ENCODE results near the gene DAGLB. TPM values are rescaled to one million over a fixed set of nuclear protein-coding genes. Genes with fewer than 3 reads are reported as not detected.
"Not testable (repeated sequence)": the region's sequence is repeated elsewhere in the genome, so short reads cannot be mapped to it uniquely, and the experiment has no call there.

The DAGLB gene
- total and polyA plus RNA-seq, 9 donors = 10.1 to 14.0 (median 10.9) TPM

DNA sequence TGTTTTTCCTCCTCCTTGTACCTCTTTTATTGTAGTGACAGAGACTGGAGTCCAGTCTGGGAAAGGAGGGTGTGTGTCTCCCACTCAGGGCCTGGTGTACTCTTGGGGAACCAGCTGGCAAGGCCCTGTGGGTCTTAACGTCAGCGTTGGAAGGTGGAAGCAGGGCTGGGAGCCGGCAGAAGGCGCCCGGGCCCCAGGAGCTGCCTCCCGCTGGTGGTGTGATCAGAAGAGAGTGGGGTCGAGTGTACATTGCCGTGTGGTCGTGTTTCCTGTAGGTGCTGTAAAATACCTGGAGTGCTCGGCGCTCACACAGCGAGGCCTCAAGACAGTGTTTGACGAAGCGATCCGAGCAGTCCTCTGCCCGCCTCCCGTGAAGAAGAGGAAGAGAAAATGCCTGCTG is 45.7 kb downstream of the DAGLB start:
- Histone ChIP-seq H3K4me1 (ENCODE audit: control insufficient read depth, insufficient read depth, low read length) (peaks cover 8% of the 10 kb centered on the region), H3K27ac (ENCODE audit: low read length) (no peak overlapping the region), H3K36me3 (ENCODE audit: control insufficient read depth, insufficient read depth, low read length) (peaks cover 55% of the 10 kb centered on the region), H3K27me3 (ENCODE audit: control insufficient read depth, insufficient read depth, low read length) (no peaks in the 10 kb centered on the region), H3K4me3 (ENCODE audit: low read length) (no peak overlapping the region), H3K9me3 (replicated peaks; ENCODE audit: control insufficient read depth, low read depth, low read length) (no peaks in the 10 kb centered on the region)
- DNase-seq = no peak
- 61% methylated on average over 6 of the region's 17 CpGs for WGBS (ENCODE audit: insufficient coverage)

DNA sequence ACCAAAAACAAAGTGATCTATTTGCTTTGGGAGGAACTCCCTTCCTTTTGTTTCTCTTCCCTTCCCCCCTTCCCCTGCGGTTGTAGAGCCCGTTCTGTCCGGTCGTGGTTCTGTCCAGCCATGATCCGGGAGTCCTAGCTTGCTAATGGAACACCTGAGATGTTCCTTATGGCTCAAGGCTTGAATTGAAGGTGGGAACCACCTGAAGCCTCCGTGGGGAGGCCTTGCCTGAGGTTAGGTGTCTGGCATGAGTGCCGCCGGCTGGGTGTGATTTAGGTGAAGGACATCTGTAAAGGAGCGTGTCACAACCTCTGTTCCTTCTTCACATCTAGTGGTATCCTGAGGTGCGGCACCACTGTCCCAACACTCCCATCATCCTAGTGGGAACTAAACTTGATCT is 46.2 kb downstream of the DAGLB start:
- H3K9me3 ChIP-seq (replicated peaks; ENCODE audit: control insufficient read depth, low read depth, low read length) = no peaks in the 10 kb centered on the region
- H3K27me3 ChIP-seq (ENCODE audit: control insufficient read depth, insufficient read depth, low read length) = no peaks in the 10 kb centered on the region
- DNase-seq = no peak
- no CpG with 5 or more reads among the region's 10 CpGs for WGBS (ENCODE audit: insufficient coverage)
- no peak overlapping the region for H3K27ac ChIP-seq (ENCODE audit: low read length)
- no peak overlapping the region for H3K4me3 ChIP-seq (ENCODE audit: low read length)
- H3K4me1 ChIP-seq (ENCODE audit: control insufficient read depth, insufficient read depth, low read length) = peaks cover 8% of the 10 kb centered on the region
- peaks cover 51% of the 10 kb centered on the region for H3K36me3 ChIP-seq (ENCODE audit: control insufficient read depth, insufficient read depth, low read length)

- not testable (repeated sequence) for H3K27me3 ChIP-seq (ENCODE audit: control insufficient read depth, insufficient read depth, low read length); H3K4me3 ChIP-seq (ENCODE audit: low read length); H3K27ac ChIP-seq (ENCODE audit: low read length); DNase-seq; H3K9me3 ChIP-seq (replicated peaks; ENCODE audit: control insufficient read depth, low read depth, low read length)
- 95% methylated on average over 12 of the region's 19 CpGs for WGBS (ENCODE audit: insufficient coverage)
- Histone ChIP-seq H3K36me3 (ENCODE audit: control insufficient read depth, insufficient read depth, low read length) (peaks cover 46% of the 10 kb centered on the region), H3K4me1 (ENCODE audit: control insufficient read depth, insufficient read depth, low read length) (peaks cover 14% of the 10 kb centered on the region)
Observed at GRCh38 chr7:6400243-6401105, 47.3 kb downstream of the DAGLB start.

GRCh38 chr7:6399351-6399750 is 48.4 kb downstream of the DAGLB start:
- peaks cover 46% of the 10 kb centered on the region for H3K36me3 ChIP-seq (ENCODE audit: control insufficient read depth, insufficient read depth, low read length)

DNA sequence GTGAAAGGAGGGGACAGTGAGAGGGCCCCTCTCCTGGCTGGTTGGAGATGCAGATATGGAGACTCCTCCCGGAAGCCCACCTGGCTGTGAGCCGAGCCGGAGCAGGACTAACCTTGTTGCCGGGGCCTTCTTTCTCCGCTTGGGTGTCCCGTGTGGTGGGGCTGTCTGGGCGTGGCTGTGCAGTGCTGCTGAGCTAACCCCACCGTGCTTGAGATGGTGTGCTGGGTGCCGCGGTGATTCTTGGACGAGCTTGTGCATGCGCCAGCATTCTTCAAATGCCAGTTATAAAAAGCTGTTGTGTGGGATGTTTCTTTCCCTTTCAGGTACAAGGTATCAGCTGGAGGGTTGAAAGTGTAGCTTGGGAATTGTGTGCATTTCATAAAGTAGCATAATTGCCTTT is 48.8 kb downstream of the DAGLB start:
- Histone ChIP-seq H3K4me1 (ENCODE audit: control insufficient read depth, insufficient read depth, low read length) (peaks cover 14% of the 10 kb centered on the region), H3K36me3 (ENCODE audit: control insufficient read depth, insufficient read depth, low read length) (peaks cover 46% of the 10 kb centered on the region), H3K4me3 (ENCODE audit: low read length) (no peak overlapping the region), H3K9me3 (replicated peaks; ENCODE audit: control insufficient read depth, low read depth, low read length) (no peaks in the 10 kb centered on the region), H3K27me3 (ENCODE audit: control insufficient read depth, insufficient read depth, low read length) (no peaks in the 10 kb centered on the region), H3K27ac (ENCODE audit: low read length) (no peak overlapping the region)
- 70% methylated on average over 2 of the region's 12 CpGs for WGBS (ENCODE audit: insufficient coverage)
- no peak for DNase-seq

More at GRCh38 chr7:6399351-6399750, 48.4 kb downstream of the DAGLB start:
- no peaks in the 10 kb centered on the region for H3K9me3 ChIP-seq (replicated peaks; ENCODE audit: control insufficient read depth, low read depth, low read length)
- no peak overlapping the region for H3K4me3 ChIP-seq (ENCODE audit: low read length)
- no peak for DNase-seq
- H3K4me1 ChIP-seq (ENCODE audit: control insufficient read depth, insufficient read depth, low read length) = peaks cover 14% of the 10 kb centered on the region
- H3K27ac ChIP-seq (ENCODE audit: low read length) = no peak overlapping the region
- no CpG with 5 or more reads among the region's 8 CpGs for WGBS (ENCODE audit: insufficient coverage)
- H3K27me3 ChIP-seq (ENCODE audit: control insufficient read depth, insufficient read depth, low read length) = no peaks in the 10 kb centered on the region

GRCh38 chr7:6397759-6398495 is 49.8 kb downstream of the DAGLB start:
- DNase-seq; H3K27ac ChIP-seq (ENCODE audit: low read length); H3K27me3 ChIP-seq (ENCODE audit: control insufficient read depth, insufficient read depth, low read length); H3K9me3 ChIP-seq (replicated peaks; ENCODE audit: control insufficient read depth, low read depth, low read length); H3K4me3 ChIP-seq (ENCODE audit: low read length): not testable (repeated sequence)
- peaks cover 47% of the 10 kb centered on the region for H3K36me3 ChIP-seq (ENCODE audit: control insufficient read depth, insufficient read depth, low read length)
- 69% methylated on average over 8 of the region's 15 CpGs for WGBS (ENCODE audit: insufficient coverage)
- peaks cover 21% of the 10 kb centered on the region for H3K4me1 ChIP-seq (ENCODE audit: control insufficient read depth, insufficient read depth, low read length)

GRCh38 chr7:6395898-6396595 is 51.7 kb downstream of the DAGLB start:
- no peak overlapping the region for H3K4me3 ChIP-seq (ENCODE audit: low read length)
- 72% methylated on average over 19 of the region's 23 CpGs for WGBS (ENCODE audit: insufficient coverage)
- peak overlapping the region; percentile 42 for H3K27ac ChIP-seq (ENCODE audit: low read length)
- H3K4me1 ChIP-seq (ENCODE audit: control insufficient read depth, insufficient read depth, low read length) = peaks cover 22% of the 10 kb centered on the region
- no peaks in the 10 kb centered on the region for H3K27me3 ChIP-seq (ENCODE audit: control insufficient read depth, insufficient read depth, low read length)
- no peaks in the 10 kb centered on the region for H3K9me3 ChIP-seq (replicated peaks; ENCODE audit: control insufficient read depth, low read depth, low read length)
- H3K36me3 ChIP-seq (ENCODE audit: control insufficient read depth, insufficient read depth, low read length) = peaks cover 45% of the 10 kb centered on the region
- DNase-seq = peak; percentile 68

- H3K4me3 ChIP-seq (ENCODE audit: low read length) = no peak overlapping the region
- H3K4me1 ChIP-seq (ENCODE audit: control insufficient read depth, insufficient read depth, low read length) = peaks cover 22% of the 10 kb centered on the region
- no peaks in the 10 kb centered on the region for H3K9me3 ChIP-seq (replicated peaks; ENCODE audit: control insufficient read depth, low read depth, low read length)
- no peaks in the 10 kb centered on the region for H3K27me3 ChIP-seq (ENCODE audit: control insufficient read depth, insufficient read depth, low read length)
- 90% methylated on average over 5 of the region's 6 CpGs for WGBS (ENCODE audit: insufficient coverage)
- no peak for DNase-seq
- H3K27ac ChIP-seq (ENCODE audit: low read length) = no peak overlapping the region
- peaks cover 46% of the 10 kb centered on the region for H3K36me3 ChIP-seq (ENCODE audit: control insufficient read depth, insufficient read depth, low read length)
Observed at GRCh38 chr7:6394114-6394513, 53.6 kb downstream of the DAGLB start.

GRCh38 chr7:6393667-6394056 is 54.1 kb downstream of the DAGLB start:
- no peaks in the 10 kb centered on the region for H3K27me3 ChIP-seq (ENCODE audit: control insufficient read depth, insufficient read depth, low read length)
- WGBS (ENCODE audit: insufficient coverage) = 88% methylated on average over 3 of the region's 3 CpGs
- no peaks in the 10 kb centered on the region for H3K9me3 ChIP-seq (replicated peaks; ENCODE audit: control insufficient read depth, low read depth, low read length)
- DNase-seq = no peak
- peaks cover 18% of the 10 kb centered on the region for H3K4me1 ChIP-seq (ENCODE audit: control insufficient read depth, insufficient read depth, low read length)
- H3K27ac ChIP-seq (ENCODE audit: low read length) = peak overlapping the region; percentile 37
- H3K4me3 ChIP-seq (ENCODE audit: low read length) = no peak overlapping the region
- peaks cover 49% of the 10 kb centered on the region for H3K36me3 ChIP-seq (ENCODE audit: control insufficient read depth, insufficient read depth, low read length)
